Measurements from ENCODE around the gene CLIC1.

The CLIC1 gene

GRCh38 chr6:31701666-31702404 lies 34.5 kb downstream of the CLIC1 start:
- DNase-seq (ENCODE audit: low spot score) = peak; percentile 13

GRCh38 chr6:31700740-31701401 lies 35.5 kb downstream of the CLIC1 start:
- no peak for DNase-seq (ENCODE audit: low spot score)

GRCh38 chr6:31697555-31697954 lies 38.8 kb downstream of the CLIC1 start:
- DNase-seq (ENCODE audit: low spot score) = peak; percentile 22

GRCh38 chr6:31693535-31693934 lies 42.8 kb downstream of the CLIC1 start:
- DNase-seq (ENCODE audit: low spot score) = no peak

GRCh38 chr6:31692886-31693285 lies 43.4 kb downstream of the CLIC1 start:
- no peak for DNase-seq (ENCODE audit: low spot score)

- DNase-seq (ENCODE audit: low spot score) = no peak
These were observed 44.0 kb downstream of the CLIC1 start for GRCh38 chr6:31692353-31692752.

- DNase-seq (ENCODE audit: low spot score) = no peak
These were observed 44.7 kb downstream of the CLIC1 start for GRCh38 chr6:31691564-31692108.

GRCh38 chr6:31691078-31691463 lies 45.3 kb downstream of the CLIC1 start:
- no peak for DNase-seq (ENCODE audit: low spot score)

- DNase-seq (ENCODE audit: low spot score) = peak; percentile 16
These were observed 45.9 kb downstream of the CLIC1 start for GRCh38 chr6:31690231-31691077.

GRCh38 chr6:31689249-31690110 lies 46.9 kb downstream of the CLIC1 start:
- DNase-seq (ENCODE audit: low spot score) = no peak

- DNase-seq (ENCODE audit: low spot score) = no peak
These were observed 48.3 kb downstream of the CLIC1 start for GRCh38 chr6:31687860-31688693.

GRCh38 chr6:31687321-31687720 lies 49.0 kb downstream of the CLIC1 start:
- no peak for DNase-seq (ENCODE audit: low spot score)

GRCh38 chr6:31686483-31686882 lies 49.8 kb downstream of the CLIC1 start:
- DNase-seq (ENCODE audit: low spot score) = no peak

GRCh38 chr6:31683591-31683990 lies 52.7 kb downstream of the CLIC1 start:
- no peak for DNase-seq (ENCODE audit: low spot score)

GRCh38 chr6:31681135-31681671 lies 55.1 kb downstream of the CLIC1 start:
- peak; percentile 86 for DNase-seq (ENCODE audit: low spot score)

All from kidney tubule cell (primary cell).